GM10248 (cell line): ENCODE measurements around the gene OR5M3.

Experiments used
- CTCF ChIA-PET: fragments of 300-600 bp; sonication (Branson Sonifier 250); formaldehyde crosslinking; extraction: SDS; loops from one replicate; lab custom pipeline; 2021; ENCODE audit warnings: antibody characterized with exemption; lab: Yijun Ruan, JAX
- POLR2A ChIA-PET: fragments of 350-650 bp; sonication (Branson Sonifier 250); formaldehyde crosslinking; extraction: SDS; loops from one replicate; lab custom pipeline; 2020; ENCODE audit warnings: antibody characterized with exemption; lab: Yijun Ruan, JAX
- DNase-seq: peaks from one replicate; pipeline ENCODE4 v3.0.0; 2012; ENCODE audit errors: extremely low spot score
- TF ChIP-seq, protein P1 (sequence below): IDR thresholded peaks from 2 replicates; pipeline ENCODE4 v1.5.1; 2012; ENCODE audit warnings: mild to moderate bottlenecking, low read depth; ENCODE audit errors: extremely low read depth, missing control alignments, control extremely low read depth

Gene OR5M3

DNA sequence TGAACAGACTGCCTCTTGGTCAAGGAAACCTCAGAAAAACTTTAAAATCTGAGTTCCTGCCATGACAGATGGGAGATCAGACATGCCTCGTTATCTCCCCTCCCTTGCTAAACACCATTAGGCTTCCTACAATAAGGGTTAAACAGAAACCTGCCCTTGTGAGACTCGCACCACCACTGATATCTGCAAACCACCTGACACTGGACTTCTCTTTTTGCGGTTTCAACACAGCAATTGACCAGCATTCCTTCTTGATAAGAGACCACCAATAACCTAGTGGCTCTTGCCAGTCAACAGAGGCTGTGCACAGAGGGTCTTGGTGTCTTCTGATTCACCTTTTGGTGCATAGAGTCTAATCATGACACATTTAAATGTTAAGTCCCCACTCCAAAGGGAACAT lies 13.6 kb upstream of the OR5M3 start:
- CTCF ChIA-PET: no interaction called here
- POLR2A ChIA-PET: no interaction called here

DNA sequence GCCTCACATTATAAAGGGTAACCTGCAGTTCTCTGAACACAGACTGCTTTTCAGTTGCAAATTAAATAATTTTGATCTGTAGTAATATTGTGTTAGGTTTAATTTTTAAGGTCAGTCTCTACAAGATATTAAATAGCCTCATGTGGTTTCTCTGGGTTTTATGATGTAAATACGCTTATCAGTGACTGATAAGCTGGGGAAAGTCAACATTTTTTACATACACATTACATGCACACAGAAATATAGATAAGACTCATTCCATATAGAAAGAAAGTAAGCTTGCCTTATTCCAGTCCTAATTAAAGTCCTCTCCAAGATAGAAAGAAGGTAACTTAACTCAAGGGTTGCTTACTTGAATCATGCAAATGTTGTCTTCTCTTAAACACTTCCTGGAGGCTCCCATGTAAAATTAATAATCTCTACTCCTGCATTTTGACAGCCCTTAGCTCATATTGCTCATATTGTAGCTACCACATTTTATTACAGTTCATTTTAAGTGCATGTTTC lies 1.6 kb upstream of the OR5M3 start:
- CTCF ChIA-PET: interaction anchor here (1.4 kb wide), 1 partner anchor 13 kb away, joined by 3 read pairs; no protein-coding TSS in a partner anchor
- POLR2A ChIA-PET: no interaction called here
- TF ChIP-seq, protein P1, sequence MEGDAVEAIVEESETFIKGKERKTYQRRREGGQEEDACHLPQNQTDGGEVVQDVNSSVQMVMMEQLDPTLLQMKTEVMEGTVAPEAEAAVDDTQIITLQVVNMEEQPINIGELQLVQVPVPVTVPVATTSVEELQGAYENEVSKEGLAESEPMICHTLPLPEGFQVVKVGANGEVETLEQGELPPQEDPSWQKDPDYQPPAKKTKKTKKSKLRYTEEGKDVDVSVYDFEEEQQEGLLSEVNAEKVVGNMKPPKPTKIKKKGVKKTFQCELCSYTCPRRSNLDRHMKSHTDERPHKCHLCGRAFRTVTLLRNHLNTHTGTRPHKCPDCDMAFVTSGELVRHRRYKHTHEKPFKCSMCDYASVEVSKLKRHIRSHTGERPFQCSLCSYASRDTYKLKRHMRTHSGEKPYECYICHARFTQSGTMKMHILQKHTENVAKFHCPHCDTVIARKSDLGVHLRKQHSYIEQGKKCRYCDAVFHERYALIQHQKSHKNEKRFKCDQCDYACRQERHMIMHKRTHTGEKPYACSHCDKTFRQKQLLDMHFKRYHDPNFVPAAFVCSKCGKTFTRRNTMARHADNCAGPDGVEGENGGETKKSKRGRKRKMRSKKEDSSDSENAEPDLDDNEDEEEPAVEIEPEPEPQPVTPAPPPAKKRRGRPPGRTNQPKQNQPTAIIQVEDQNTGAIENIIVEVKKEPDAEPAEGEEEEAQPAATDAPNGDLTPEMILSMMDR: no peak

More for the DNA sequence above, 13.6 kb upstream of the OR5M3 start:
- no peak for DNase-seq
- TF ChIP-seq, protein P1: no peak

DNA sequence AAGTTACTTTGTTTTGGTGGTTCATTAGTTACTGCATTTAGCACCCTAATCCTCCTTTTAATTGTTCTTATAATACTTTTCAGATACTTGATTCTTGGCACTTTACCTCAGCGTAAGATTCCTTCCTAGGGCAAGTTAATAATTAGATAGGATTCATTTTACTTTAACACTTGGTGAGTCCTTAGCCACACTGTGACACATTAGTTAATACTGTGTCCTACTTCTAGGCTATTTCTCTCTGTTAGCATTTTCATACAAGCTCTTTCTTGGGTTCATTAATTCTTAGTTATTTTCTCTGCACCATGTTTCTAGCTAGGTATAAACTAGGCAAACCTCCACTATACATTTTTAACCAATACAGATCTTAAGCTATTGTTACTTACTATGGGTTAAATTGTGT lies 16.1 kb downstream of the OR5M3 start:
- ChIA-PET POLR2A (no interaction called here), CTCF (no interaction called here)
- no peak for DNase-seq
- TF ChIP-seq, protein P1: no peak

More for the DNA sequence above, 1.6 kb upstream of the OR5M3 start:
- no peak for DNase-seq

DNA sequence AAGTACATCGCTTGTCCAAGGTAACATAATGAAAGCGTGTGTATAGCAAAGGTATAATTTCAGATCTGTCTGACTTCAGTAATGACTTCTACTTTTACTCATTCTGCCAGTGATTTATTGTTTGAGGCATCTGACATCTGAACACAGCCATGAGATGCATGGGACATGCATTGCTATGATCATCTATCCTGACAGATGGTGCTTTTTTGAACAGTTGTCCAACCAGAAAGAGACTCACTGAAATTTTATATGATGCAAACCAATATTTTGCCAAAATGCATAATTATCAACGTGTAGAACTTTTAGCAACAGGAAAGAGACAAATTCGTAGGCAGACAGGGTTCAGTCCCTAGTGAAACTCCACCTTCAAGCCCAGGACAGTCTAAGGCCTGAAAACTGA lies 19.6 kb downstream of the OR5M3 start:
- POLR2A ChIA-PET: no interaction called here
- CTCF ChIA-PET: no interaction called here

More for the DNA sequence above, 19.6 kb downstream of the OR5M3 start:
- no peak for DNase-seq
- TF ChIP-seq, protein P1: no peak
